Dedifferentiated amniotic fluid mesenchymal stem cell (primary cell): ENCODE measurements around the gene SAP25.

Experiments
- DNase-seq: peaks from one replicate; pipeline ENCODE4 v3.0.0-alpha.2; 2016; ENCODE audit errors: extremely low spot score

The SAP25 gene

GRCh38 chr7:100573691-100574361 is at the start of gene SAP25:
Gene SAP25, minus strand, starts transcription at chr7:100573900. Its CDS starts 158 bp downstream, at chr7:100573742.
- DNase-seq: no peak

GRCh38 chr7:100621554-100621953 is 47.9 kb upstream of the SAP25 start:
- DNase-seq: no peak

GRCh38 chr7:100620804-100621203 is 47.1 kb upstream of the SAP25 start:
- no peak for DNase-seq

- no peak for DNase-seq
These were observed 46.5 kb upstream of the SAP25 start for GRCh38 chr7:100620239-100620638.

GRCh38 chr7:100614308-100614861 is 40.7 kb upstream of the SAP25 start:
- no peak for DNase-seq

- DNase-seq: no peak
These were observed 39.9 kb upstream of the SAP25 start for GRCh38 chr7:100613412-100614175.

- no peak for DNase-seq
These were observed 39.2 kb upstream of the SAP25 start for GRCh38 chr7:100612730-100613390.

GRCh38 chr7:100611983-100612729 is 38.5 kb upstream of the SAP25 start, which contains the start of gene MOSPD3:
Gene MOSPD3, plus strand, starts transcription at chr7:100612540. Its CDS starts 252 bp downstream, at chr7:100612792.
- DNase-seq: peak; percentile 100

- no peak for DNase-seq
These were observed 36.3 kb upstream of the SAP25 start for GRCh38 chr7:100609958-100610357.

GRCh38 chr7:100607111-100607510 is 33.4 kb upstream of the SAP25 start:
- DNase-seq: no peak

GRCh38 chr7:100606313-100606712 is 32.6 kb upstream of the SAP25 start:
- DNase-seq: no peak

- DNase-seq: no peak
These were observed 31.5 kb upstream of the SAP25 start for GRCh38 chr7:100604976-100605911.

- no peak for DNase-seq
These were observed 30.6 kb upstream of the SAP25 start for GRCh38 chr7:100604028-100604975.

- no peak for DNase-seq
These were observed 30.0 kb upstream of the SAP25 start for GRCh38 chr7:100603726-100604027.

- DNase-seq: peak; percentile 63
These were observed 29.4 kb upstream of the SAP25 start for GRCh38 chr7:100602889-100603725.

- DNase-seq: no peak
These were observed 27.0 kb upstream of the SAP25 start for GRCh38 chr7:100600730-100601038.

GRCh38 chr7:100599911-100600729 is 26.4 kb upstream of the SAP25 start:
- DNase-seq: no peak

GRCh38 chr7:100598425-100598824 is 24.7 kb upstream of the SAP25 start:
- DNase-seq: no peak
